Measurements from ENCODE around the gene FAF1. TPM values are rescaled to one million over a fixed set of nuclear protein-coding genes. Genes with fewer than 3 reads are reported as not detected.

FAF1 gene
- total RNA-seq, 4 donors from 2014 or later: 23.8 to 64.6 (median 43.9) TPM

- no peaks in the 10 kb centered on the region for H3K27me3 ChIP-seq
- 42 to 52% methylated on average over 1 of the region's 1 CpG for WGBS, 2 donors
- peak overlapping the region in 2 of 4 donors; percentile 27 to 100 for H3K27ac ChIP-seq
- H3K36me3 ChIP-seq: no peaks in the 10 kb centered on the region
- intact Hi-C loops (cut with DNase I): no loop called here
- no peak for DNase-seq
- no peaks in the 10 kb centered on the region for H3K9me3 ChIP-seq
- peak overlapping the region in 2 of 4 donors; percentile 9 to 37 for H3K4me3 ChIP-seq
- H3K4me1 ChIP-seq: peaks cover 0 to 52% (median 0%) of the 10 kb centered on the region in 3 donors
- no peak for TF ChIP-seq CTCF (IDR thresholded peaks at IDR 0.05)
- no peak for TF ChIP-seq POLR2A (IDR thresholded peaks at IDR 0.05)
These were observed 12.7 kb upstream of the FAF1 start for GRCh38 chr1:50972766-50973165.

- Histone ChIP-seq H3K27ac (peak overlapping the region in 2 of 4 donors; percentile 99 to 100), H3K36me3 (no peaks in the 10 kb centered on the region), H3K4me3 (peak overlapping the region in 3 of 4 donors; percentile 82 to 90 (median 85)), H3K27me3 (no peaks in the 10 kb centered on the region), H3K4me1 (peaks cover 0 to 54% (median 0%) of the 10 kb centered on the region in 3 donors), H3K9me3 (no peaks in the 10 kb centered on the region)
- intact Hi-C loops (cut with DNase I): no loop called here
- TF ChIP-seq POLR2A (IDR thresholded peaks at IDR 0.05) (no peak), CTCF (IDR thresholded peaks at IDR 0.05) (no peak)
- DNase-seq: no peak
- 47 to 55% methylated on average over 6 of the region's 6 CpGs for WGBS, 2 donors
These were observed 11.8 kb upstream of the FAF1 start for GRCh38 chr1:50971748-50972305.

- H3K27ac ChIP-seq: peak overlapping the region; percentile 95 to 100 (median 97)
- H3K9me3 ChIP-seq: no peaks in the 10 kb centered on the region
- H3K4me1 ChIP-seq: peaks cover 0 to 52% (median 0%) of the 10 kb centered on the region in 3 donors
- peak overlapping the region; percentile 77 to 90 (median 84) for H3K4me3 ChIP-seq
- H3K36me3 ChIP-seq: no peaks in the 10 kb centered on the region
- TF ChIP-seq CTCF (IDR thresholded peaks at IDR 0.05) (no peak), POLR2A (IDR thresholded peaks at IDR 0.05) (no peak)
- DNase-seq: no peak
- H3K27me3 ChIP-seq: no peaks in the 10 kb centered on the region
- whole genome bisulfite sequencing, 2 donors: 17% methylated on average over 7 of the region's 7 CpGs
- intact Hi-C loops (cut with DNase I): no loop called here
These were observed 11.0 kb upstream of the FAF1 start for GRCh38 chr1:50970931-50971582.

- Histone ChIP-seq H3K27ac (peak overlapping the region; percentile 95 to 100 (median 97)), H3K27me3 (no peaks in the 10 kb centered on the region), H3K4me3 (peak overlapping the region; percentile 77 to 90 (median 84)), H3K4me1 (peaks cover 0 to 49% (median 0%) of the 10 kb centered on the region in 3 donors), H3K36me3 (no peaks in the 10 kb centered on the region), H3K9me3 (no peaks in the 10 kb centered on the region)
- no peak for DNase-seq
- 8 to 9% methylated on average over 6 of the region's 6 CpGs for WGBS, 2 donors
- intact Hi-C loops (cut with DNase I): no loop called here
- TF ChIP-seq POLR2A (IDR thresholded peaks at IDR 0.05) (no peak), CTCF (IDR thresholded peaks at IDR 0.05) (no peak)
These were observed 10.4 kb upstream of the FAF1 start for GRCh38 chr1:50970509-50970887.

All from esophagus squamous epithelium (tissue), 5 donors.